Liver (tissue), 9 donors: Measurements from ENCODE around the gene SERPINB12. TPM values are rescaled to one million over a fixed set of nuclear protein-coding genes. Genes with fewer than 3 reads are reported as not detected.

Experiments used
- DNase-seq: peaks from one replicate; pipeline ENCODE4 v3.0.0-alpha.2; 2017; ENCODE audit warnings: low spot score
- H3K27ac ChIP-seq, 2 donors: one replicate each; pipeline ENCODE4 v1.7.0; 2013; ENCODE audit warnings: inconsistent platforms in 2 of 2, low read length in 2 of 2, control low read depth in 1 of 2, low read depth in 1 of 2, mild to moderate bottlenecking in 1 of 2
- H3K27me3 ChIP-seq, 4 donors: one replicate each; pipeline versions ENCODE4 v1.6.1 to v1.7.0; 2013; ENCODE audit warnings: low read length in 3 of 4, inconsistent platforms in 1 of 4, mild to moderate bottlenecking in 1 of 4, moderate library complexity in 1 of 4; ENCODE audit not compliant: control insufficient read depth in 4 of 4, insufficient read depth in 4 of 4
- H3K36me3 ChIP-seq, 4 donors: one replicate each; pipeline versions ENCODE4 v1.6.1 to v1.7.0; 2013; ENCODE audit warnings: low read length in 3 of 4, mild to moderate bottlenecking in 3 of 4, low read depth in 1 of 4, moderate library complexity in 1 of 4; ENCODE audit not compliant: control insufficient read depth in 4 of 4, insufficient read depth in 3 of 4
- H3K4me1 ChIP-seq, 4 donors: one replicate each; pipeline versions ENCODE4 v1.6.1 to v1.7.0; 2013; ENCODE audit warnings: low read length in 3 of 4, mild to moderate bottlenecking in 3 of 4, moderate library complexity in 1 of 4; ENCODE audit not compliant: control insufficient read depth in 4 of 4, insufficient read depth in 4 of 4
- H3K4me3 ChIP-seq, 3 donors: one replicate each; pipeline versions ENCODE4 v1.6.1 to v1.7.0; 2013; ENCODE audit warnings: low read length in 3 of 3, control low read depth in 1 of 3, low read depth in 1 of 3, mild to moderate bottlenecking in 1 of 3
- H3K9ac ChIP-seq, 2 donors: one replicate each; pipeline ENCODE4 v1.7.0; 2013; ENCODE audit warnings: low read length in 2 of 2, mild to moderate bottlenecking in 2 of 2, moderate library complexity in 2 of 2, control low read depth in 1 of 2, low read depth in 1 of 2
- H3K9me3 ChIP-seq, 4 donors: one replicate each; pipeline versions ENCODE4 v1.6.1 to v1.7.0; 2013; ENCODE audit warnings: low read length in 3 of 4; ENCODE audit not compliant: control insufficient read depth in 4 of 4
- EGR1 ChIP-seq, 2 donors: IDR thresholded peaks; 2 replicates each; pipeline ENCODE4 v1.6.1; 2016 to 2018; ENCODE audit warnings: antibody characterized with exemption in 2 of 2, low read depth in 2 of 2
- FOXA1 ChIP-seq: IDR thresholded peaks from 2 replicates; pipeline ENCODE4 v1.6.1; 2016; ENCODE audit warnings: antibody characterized with exemption
- FOXA2 ChIP-seq: IDR thresholded peaks from 2 replicates; pipeline ENCODE4 v1.6.1; 2016; ENCODE audit warnings: antibody characterized with exemption
- GABPA ChIP-seq, 2 donors: IDR thresholded peaks in 1 of 2; conservative IDR thresholded peaks in 1 of 2; 2 replicates each; pipeline ENCODE4 v1.6.1; 2016; ENCODE audit warnings: antibody characterized with exemption in 2 of 2, mild to moderate bottlenecking in 1 of 2, moderate library complexity in 1 of 2
- HNF4A ChIP-seq, 2 donors: conservative IDR thresholded peaks; 2 replicates each; pipeline ENCODE4 v1.6.1; 2016; ENCODE audit warnings: antibody characterized with exemption in 2 of 2, mild to moderate bottlenecking in 2 of 2
- HNF4G ChIP-seq: IDR thresholded peaks from 2 replicates; pipeline ENCODE4 v1.6.1; 2016; ENCODE audit warnings: antibody characterized with exemption
- JUND ChIP-seq, 2 donors: IDR thresholded peaks; 2 replicates each; pipeline ENCODE4 v1.6.1; 2016; ENCODE audit warnings: antibody characterized with exemption in 2 of 2
- NR2F2 ChIP-seq: IDR thresholded peaks from 2 replicates; pipeline ENCODE4 v1.6.1; 2016; ENCODE audit warnings: antibody characterized with exemption
- RAD21 ChIP-seq, 2 donors: IDR thresholded peaks; 2 replicates each; pipeline ENCODE4 v1.6.1; 2016; ENCODE audit warnings: antibody characterized with exemption in 2 of 2, mild to moderate bottlenecking in 2 of 2
- RXRA ChIP-seq, 2 donors: IDR thresholded peaks; 2 replicates each; pipeline ENCODE4 v1.6.1; 2017 to 2018; ENCODE audit warnings: antibody characterized with exemption in 2 of 2, mild to moderate bottlenecking in 1 of 2
- SP1 ChIP-seq: IDR thresholded peaks from 2 replicates; pipeline ENCODE4 v1.6.1; 2018; ENCODE audit warnings: antibody characterized with exemption, mild to moderate bottlenecking
- TAF1 ChIP-seq: conservative IDR thresholded peaks from 2 replicates; pipeline ENCODE4 v1.6.1; 2016; ENCODE audit warnings: antibody characterized with exemption, mild to moderate bottlenecking
- YY1 ChIP-seq: IDR thresholded peaks from 2 replicates; pipeline ENCODE4 v1.6.1; 2016; ENCODE audit warnings: antibody characterized with exemption, mild to moderate bottlenecking
- WGBS: extraction: QIAGEN DNeasy Blood & Tissue Kit; methylation state at CpG from one replicate; pipeline ENCODE4 v1.1.7; 2013; 5-methylcytosine and 5-hydroxymethylcytosine counted together
- polyA plus RNA-seq, 2 donors: library from polyadenylated mRNA; stranded (reverse) in 1 of 2; unstranded in 1 of 2; fragments of 200-250 nt in 1 of 2; fragments of >200 nt in 1 of 2; fragmentation: Nextera tagmentation in 1 of 2; extraction: Ambion mirVana in 1 of 2; gene quantifications; one replicate each; pipeline versions ENCODE4 v1.2.1 to v1.2.3, GENCODE V29; 2013 to 2015
- total RNA-seq, 2 donors: library from RNA; depleted of rRNA; stranded (reverse); fragments of >200 nt; gene quantifications; one replicate each; pipeline ENCODE4 v1.2.3, GENCODE V29; 2014
- TF ChIP-seq, protein P1 (sequence below): IDR thresholded peaks from 2 replicates; pipeline ENCODE4 v1.6.1; 2016; ENCODE audit warnings: antibody characterized with exemption
- TF ChIP-seq, protein P2 (sequence below): fragments of 150-350 bp; IDR thresholded peaks from 2 replicates; pipeline ENCODE4 v1.5.1; 2017; ENCODE audit warnings: improper control_type of control experiment, low read depth, low read length; ENCODE audit not compliant: missing input control
- TF ChIP-seq, protein P3 (sequence below): IDR thresholded peaks from 2 replicates; pipeline ENCODE4 v1.6.1; 2016; ENCODE audit warnings: antibody characterized with exemption
- TF ChIP-seq, protein P4 (sequence below): IDR thresholded peaks from 2 replicates; pipeline ENCODE4 v1.6.1; 2016; ENCODE audit warnings: antibody characterized with exemption
- TF ChIP-seq, protein P5 (sequence below): IDR thresholded peaks from 2 replicates; pipeline ENCODE4 v1.6.1; 2016; ENCODE audit warnings: antibody characterized with exemption, mild to moderate bottlenecking
- donor health status: healthy.
- donor health status: healthy.
- donor health status: healthy.
- donor health status: healthy.
- donor health status: healthy.

Gene SERPINB12
- total and polyA plus RNA-seq, 4 donors = not detected

DNA sequence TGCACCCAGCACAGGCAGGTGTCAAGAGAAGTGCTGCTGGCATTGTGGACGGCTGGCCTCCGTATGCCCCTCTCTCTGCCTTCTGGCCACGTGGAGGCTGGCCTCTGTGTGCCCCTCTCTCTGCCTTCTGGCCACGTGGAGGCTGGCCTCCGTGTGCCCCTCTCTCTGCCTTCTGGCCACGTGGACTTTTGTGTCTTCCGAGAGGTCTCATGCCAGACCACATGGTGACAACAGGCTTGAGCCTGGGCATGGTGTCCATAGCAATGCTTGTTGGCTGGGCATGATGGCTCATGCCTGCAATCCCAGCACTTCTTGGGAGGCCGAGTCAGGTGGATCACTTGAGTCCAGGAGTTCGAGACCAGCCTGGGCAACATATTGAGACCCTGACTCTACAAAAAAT lies 25.7 kb downstream of the SERPINB12 start:
- H3K27ac ChIP-seq = no peak overlapping the region
- no peaks in the 10 kb centered on the region for H3K4me1 ChIP-seq
- no peak overlapping the region for H3K9ac ChIP-seq
- H3K27me3 ChIP-seq = no peaks in the 10 kb centered on the region
- H3K36me3 ChIP-seq = no peaks in the 10 kb centered on the region
- no peaks in the 10 kb centered on the region for H3K9me3 ChIP-seq
- no peak for DNase-seq
- 78% methylated on average over 9 of the region's 9 CpGs for WGBS
- no peak overlapping the region for H3K4me3 ChIP-seq
- TF ChIP-seq JUND (IDR thresholded peaks at IDR 0.05) (no peak), GABPA (IDR thresholded peaks at IDR 0.05 in 1 of 2, conservative IDR thresholded peaks at IDR 0.05 in 1 of 2) (no peak), HNF4A (conservative IDR thresholded peaks at IDR 0.05) (no peak), YY1 (no peak), FOXA1 (no peak), SP1 (no peak), NR2F2 (no peak), EGR1 (IDR thresholded peaks at IDR 0.05; ENCODE audit: low read depth in 2 of 2) (no peak), RAD21 (IDR thresholded peaks at IDR 0.05) (no peak), TAF1 (no peak), FOXA2 (no peak), HNF4G (no peak), RXRA (IDR thresholded peaks at IDR 0.05) (no peak)
- TF ChIP-seq, protein P1, sequence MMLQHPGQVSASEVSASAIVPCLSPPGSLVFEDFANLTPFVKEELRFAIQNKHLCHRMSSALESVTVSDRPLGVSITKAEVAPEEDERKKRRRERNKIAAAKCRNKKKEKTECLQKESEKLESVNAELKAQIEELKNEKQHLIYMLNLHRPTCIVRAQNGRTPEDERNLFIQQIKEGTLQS = no peak
- TF ChIP-seq, protein P2, sequence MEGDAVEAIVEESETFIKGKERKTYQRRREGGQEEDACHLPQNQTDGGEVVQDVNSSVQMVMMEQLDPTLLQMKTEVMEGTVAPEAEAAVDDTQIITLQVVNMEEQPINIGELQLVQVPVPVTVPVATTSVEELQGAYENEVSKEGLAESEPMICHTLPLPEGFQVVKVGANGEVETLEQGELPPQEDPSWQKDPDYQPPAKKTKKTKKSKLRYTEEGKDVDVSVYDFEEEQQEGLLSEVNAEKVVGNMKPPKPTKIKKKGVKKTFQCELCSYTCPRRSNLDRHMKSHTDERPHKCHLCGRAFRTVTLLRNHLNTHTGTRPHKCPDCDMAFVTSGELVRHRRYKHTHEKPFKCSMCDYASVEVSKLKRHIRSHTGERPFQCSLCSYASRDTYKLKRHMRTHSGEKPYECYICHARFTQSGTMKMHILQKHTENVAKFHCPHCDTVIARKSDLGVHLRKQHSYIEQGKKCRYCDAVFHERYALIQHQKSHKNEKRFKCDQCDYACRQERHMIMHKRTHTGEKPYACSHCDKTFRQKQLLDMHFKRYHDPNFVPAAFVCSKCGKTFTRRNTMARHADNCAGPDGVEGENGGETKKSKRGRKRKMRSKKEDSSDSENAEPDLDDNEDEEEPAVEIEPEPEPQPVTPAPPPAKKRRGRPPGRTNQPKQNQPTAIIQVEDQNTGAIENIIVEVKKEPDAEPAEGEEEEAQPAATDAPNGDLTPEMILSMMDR = no peak
- TF ChIP-seq, protein P3, sequence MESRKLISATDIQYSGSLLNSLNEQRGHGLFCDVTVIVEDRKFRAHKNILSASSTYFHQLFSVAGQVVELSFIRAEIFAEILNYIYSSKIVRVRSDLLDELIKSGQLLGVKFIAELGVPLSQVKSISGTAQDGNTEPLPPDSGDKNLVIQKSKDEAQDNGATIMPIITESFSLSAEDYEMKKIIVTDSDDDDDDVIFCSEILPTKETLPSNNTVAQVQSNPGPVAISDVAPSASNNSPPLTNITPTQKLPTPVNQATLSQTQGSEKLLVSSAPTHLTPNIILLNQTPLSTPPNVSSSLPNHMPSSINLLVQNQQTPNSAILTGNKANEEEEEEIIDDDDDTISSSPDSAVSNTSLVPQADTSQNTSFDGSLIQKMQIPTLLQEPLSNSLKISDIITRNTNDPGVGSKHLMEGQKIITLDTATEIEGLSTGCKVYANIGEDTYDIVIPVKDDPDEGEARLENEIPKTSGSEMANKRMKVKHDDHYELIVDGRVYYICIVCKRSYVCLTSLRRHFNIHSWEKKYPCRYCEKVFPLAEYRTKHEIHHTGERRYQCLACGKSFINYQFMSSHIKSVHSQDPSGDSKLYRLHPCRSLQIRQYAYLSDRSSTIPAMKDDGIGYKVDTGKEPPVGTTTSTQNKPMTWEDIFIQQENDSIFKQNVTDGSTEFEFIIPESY = no peak
- TF ChIP-seq, protein P4, sequence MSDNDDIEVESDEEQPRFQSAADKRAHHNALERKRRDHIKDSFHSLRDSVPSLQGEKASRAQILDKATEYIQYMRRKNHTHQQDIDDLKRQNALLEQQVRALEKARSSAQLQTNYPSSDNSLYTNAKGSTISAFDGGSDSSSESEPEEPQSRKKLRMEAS = no peak
- TF ChIP-seq, protein P5, sequence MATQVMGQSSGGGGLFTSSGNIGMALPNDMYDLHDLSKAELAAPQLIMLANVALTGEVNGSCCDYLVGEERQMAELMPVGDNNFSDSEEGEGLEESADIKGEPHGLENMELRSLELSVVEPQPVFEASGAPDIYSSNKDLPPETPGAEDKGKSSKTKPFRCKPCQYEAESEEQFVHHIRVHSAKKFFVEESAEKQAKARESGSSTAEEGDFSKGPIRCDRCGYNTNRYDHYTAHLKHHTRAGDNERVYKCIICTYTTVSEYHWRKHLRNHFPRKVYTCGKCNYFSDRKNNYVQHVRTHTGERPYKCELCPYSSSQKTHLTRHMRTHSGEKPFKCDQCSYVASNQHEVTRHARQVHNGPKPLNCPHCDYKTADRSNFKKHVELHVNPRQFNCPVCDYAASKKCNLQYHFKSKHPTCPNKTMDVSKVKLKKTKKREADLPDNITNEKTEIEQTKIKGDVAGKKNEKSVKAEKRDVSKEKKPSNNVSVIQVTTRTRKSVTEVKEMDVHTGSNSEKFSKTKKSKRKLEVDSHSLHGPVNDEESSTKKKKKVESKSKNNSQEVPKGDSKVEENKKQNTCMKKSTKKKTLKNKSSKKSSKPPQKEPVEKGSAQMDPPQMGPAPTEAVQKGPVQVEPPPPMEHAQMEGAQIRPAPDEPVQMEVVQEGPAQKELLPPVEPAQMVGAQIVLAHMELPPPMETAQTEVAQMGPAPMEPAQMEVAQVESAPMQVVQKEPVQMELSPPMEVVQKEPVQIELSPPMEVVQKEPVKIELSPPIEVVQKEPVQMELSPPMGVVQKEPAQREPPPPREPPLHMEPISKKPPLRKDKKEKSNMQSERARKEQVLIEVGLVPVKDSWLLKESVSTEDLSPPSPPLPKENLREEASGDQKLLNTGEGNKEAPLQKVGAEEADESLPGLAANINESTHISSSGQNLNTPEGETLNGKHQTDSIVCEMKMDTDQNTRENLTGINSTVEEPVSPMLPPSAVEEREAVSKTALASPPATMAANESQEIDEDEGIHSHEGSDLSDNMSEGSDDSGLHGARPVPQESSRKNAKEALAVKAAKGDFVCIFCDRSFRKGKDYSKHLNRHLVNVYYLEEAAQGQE = no peak
